Measurements from ENCODE around the gene RPL15. TPM values are rescaled to one million over a fixed set of nuclear protein-coding genes. Genes with fewer than 3 reads are reported as not detected.

Gene RPL15
- total RNA-seq, 2 donors from 2014 or later = 2,011 to 2,129 TPM

GRCh38 chr3:23969393-23969792 lies 52.5 kb downstream of the RPL15 start:
- WGBS, 2 experiments (ENCODE audit: insufficient coverage in 1 of 2, insufficient read length in 1 of 2) = 73 to 92% methylated on average over 2 to 3 of the region's 4 CpGs
- Histone ChIP-seq H3K9ac (ENCODE audit: extremely low read depth, low read length, poor library complexity, severe bottlenecking) (no peak overlapping the region), H3K27ac (ENCODE audit: low read depth, low read length) (no peak overlapping the region), H3K9me3 (ENCODE audit: control insufficient read depth, low read length) (no peaks in the 10 kb centered on the region), H3K4me1 (ENCODE audit: control insufficient read depth, insufficient read depth, low read length) (no peaks in the 10 kb centered on the region), H3K4me3 (ENCODE audit: low read length) (no peak overlapping the region), H3K36me3 (ENCODE audit: control insufficient read depth, insufficient read depth, low read length) (peaks cover 46% of the 10 kb centered on the region), H3K27me3 (ENCODE audit: control insufficient read depth, insufficient read depth, low read length, poor library complexity, severe bottlenecking) (no peaks in the 10 kb centered on the region)
- Mint-ChIP-seq H3K27me3 (ENCODE audit: insufficient read depth) (no peaks in the 10 kb centered on the region), H3K9me3 (no peaks in the 10 kb centered on the region), H3K36me3 (ENCODE audit: low read depth) (peaks cover 32% of the 10 kb centered on the region), H3K4me3 (no peak overlapping the region), H3K27ac (no peak overlapping the region), H3K4me1 (peaks cover 9% of the 10 kb centered on the region)
- no peak for TF ChIP-seq CTCF (conservative IDR thresholded peaks at IDR 0.05)
- DNase-seq = no peak

Other genes starting within 250 kb of the RPL15 start
- 100 to 1,000 TPM; 112 to 120 TPM for gene UBE2E1, start 111.2 kb upstream of the RPL15 start, total RNA-seq
- 1 to 10 TPM; 6.3 to 6.9 TPM for gene NKIRAS1, start 142 bp upstream of the RPL15 start, total RNA-seq
- gene NR1D2, start 28.2 kb downstream of the RPL15 start, total RNA-seq = 10 to 100 TPM; 22.7 to 30.5 TPM